NCI-H2107 (cell line): ENCODE data around the gene SELENOF.
"Not testable (repeated sequence)": the region's sequence is repeated elsewhere in the genome, so short reads cannot be mapped to it uniquely, and the experiment has no call there.

Experiments
- DNase-seq: peaks from one replicate; lab custom pipeline; 2025; lab: John Stamatoyannopoulos, UW

Gene SELENOF

DNA sequence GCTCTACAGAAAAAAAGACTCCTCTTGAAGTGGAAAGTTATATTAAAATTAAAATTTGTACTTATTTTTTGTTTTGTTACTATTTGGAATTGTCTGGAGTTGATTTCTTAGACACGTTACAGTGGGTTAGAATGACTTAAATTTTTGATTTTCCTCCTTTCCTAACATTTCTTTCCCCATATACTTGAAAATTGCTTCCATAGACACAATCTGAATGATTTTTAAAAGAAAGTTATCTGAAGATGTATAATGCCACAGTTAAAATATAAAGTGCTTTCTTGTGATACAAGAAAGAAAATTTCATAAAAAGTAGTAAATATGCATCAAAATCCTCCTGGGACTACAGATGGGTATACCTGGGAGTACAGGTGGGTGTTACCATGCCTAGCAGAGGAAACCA, 2.8 kb upstream of the SELENOF start:
- DNase-seq: no peak

DNA sequence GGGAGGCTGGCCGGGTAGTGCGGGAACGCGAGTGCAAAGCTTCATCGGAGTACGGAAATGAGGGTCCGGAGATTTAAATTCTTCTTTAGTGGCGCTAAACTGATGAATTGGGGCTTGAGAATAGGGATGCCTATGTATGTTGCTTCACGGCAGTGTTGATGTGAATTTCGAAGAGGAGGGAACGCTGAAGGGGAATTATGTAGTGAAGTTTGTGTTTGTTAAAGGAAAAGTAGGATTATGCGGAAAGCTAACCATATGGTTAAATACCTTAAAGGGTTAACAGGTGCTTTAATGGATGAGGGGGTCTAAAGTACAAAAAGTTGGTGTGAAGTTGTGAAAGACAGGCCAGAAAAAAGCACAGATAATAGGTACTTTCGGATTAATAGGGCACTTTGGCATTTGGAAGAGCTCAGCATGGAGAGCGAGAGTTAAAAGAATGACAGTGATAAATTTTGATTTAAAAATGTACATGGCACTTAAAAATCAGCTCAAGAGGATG, 1.9 kb upstream of the SELENOF start:
- DNase-seq: no peak

DNA sequence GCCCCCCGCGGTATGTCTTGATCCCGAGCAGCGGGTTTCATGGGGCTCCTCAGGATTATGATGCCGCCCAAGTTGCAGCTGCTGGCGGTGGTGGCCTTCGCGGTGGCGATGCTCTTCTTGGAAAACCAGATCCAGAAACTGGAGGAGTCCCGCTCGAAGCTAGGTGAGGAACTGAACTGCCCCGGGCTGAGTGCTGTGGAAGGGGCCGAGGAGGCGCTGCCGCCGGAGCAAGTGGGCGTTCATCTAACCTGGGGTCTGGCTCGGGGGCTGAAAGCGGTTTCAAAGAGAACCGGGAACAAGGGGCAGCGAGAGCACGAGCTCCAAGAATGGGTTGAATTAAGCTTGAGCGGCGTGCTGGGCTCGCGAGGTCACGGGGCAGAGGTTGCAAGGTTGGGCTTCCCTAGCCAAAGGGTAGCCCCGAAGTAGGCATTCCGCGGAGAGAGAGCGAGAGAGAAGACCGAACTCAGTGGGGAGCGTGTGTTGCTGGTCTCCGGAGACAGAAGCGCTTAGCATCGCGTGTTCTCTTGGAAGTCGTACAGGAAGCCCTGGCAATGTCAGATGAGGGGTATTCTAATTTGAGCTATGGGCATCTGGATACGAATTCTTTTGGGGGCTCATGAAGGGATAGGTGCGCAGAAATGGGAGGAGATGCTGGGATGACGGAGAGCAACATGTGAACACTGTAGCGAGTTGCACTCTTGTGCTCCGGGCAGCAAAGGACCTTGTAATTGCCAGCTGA, 1.2 kb upstream of the SELENOF start:
- no peak for DNase-seq

DNA sequence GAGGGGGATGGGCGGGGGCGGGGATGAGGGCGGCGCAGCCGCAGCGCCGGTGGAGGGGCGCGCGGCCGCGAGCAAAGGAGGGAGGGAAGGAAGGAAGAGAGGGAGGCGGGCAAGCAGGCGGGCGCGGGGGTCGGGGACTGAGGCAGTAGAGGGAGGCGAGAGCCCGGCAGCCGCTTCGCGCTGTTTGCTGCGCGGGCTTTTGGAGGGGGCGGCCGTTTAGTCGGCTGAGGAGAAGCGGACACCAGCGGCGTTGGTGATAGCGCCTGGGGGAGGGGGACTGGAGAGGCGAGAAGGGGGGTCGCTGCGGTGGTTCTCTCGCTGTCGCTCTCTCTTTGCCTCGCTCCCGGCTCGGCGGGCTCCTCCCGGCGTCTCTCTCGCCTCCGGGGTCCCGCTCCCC, 673 bp upstream of the SELENOF start, which contains the start of gene HS2ST1:
Gene HS2ST1 (plus strand): TSS at position 35 of the 397 bp plus-strand sequence.
- no peak for DNase-seq

DNA sequence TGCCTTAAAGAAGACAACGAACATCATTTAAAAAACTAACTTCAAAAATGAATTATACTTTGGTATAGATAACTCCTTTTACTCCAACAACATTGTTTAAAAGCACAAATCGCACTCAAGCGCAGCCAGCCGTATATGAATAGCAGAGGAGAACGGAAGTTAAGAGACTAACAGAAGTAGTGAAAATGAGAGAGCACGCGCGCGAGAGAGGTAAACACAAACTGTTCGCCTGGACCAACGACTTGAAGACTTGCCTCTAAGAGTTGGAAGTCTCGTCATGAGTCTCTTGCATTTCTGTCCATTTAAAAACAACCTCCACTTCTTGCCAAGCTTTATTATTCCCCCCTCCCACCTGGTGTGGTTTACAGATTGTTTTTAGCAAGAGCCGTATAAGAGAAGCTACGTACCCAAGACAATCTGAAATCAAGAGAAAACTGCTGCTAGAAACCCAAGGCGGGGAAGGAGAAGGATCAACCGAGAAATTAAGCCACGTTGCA, 479 bp downstream of the SELENOF start:
- no peak for DNase-seq

DNA sequence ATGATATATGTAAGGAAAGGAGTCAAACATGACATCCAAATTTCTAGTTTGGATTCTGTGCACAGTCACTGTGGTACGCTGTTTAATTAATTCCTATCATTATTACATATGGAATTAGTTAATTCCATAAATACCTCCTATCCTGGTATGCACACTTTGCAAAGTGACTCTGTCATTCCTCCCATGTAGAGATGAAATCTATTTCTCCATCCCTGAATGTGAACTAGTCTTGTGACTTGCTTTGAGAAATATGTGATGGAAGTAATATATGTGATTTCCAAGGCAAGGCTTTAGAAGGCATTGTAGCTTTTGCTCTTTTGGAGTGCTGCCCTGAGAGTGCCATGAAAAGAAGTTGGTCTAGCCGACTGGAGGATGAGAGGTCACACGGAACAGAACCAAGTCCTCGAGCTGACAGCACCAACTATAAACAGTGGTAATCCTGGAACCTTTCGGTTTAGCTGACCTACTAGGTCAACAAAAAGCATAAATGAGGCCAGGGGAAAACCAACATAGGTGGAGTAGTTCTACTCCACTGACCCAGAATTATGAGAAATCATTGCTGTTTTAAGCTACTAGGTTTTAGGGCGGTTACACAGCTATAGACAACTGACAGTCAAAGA, 1.5 kb downstream of the SELENOF start:
- DNase-seq: no peak

DNA sequence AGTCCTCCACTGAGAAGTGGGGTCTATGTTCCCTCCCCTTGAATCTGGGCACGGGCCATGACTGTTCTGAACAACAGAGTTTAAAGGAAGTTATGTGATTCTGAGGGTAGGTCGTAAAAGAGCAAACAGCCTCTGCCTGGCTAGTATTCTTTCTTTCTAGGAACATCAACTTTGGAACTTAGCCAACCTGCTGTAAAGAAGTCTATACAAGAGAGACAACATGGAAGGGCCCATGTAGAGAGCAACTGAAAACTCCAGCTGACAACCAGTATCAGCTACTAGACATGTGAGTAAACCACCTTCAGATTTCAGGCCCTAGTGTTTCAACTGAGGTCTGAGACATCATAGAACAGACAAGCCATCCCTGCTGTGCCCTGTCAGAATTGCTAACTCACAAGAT, 7.5 kb downstream of the SELENOF start:
- DNase-seq: no peak

DNA sequence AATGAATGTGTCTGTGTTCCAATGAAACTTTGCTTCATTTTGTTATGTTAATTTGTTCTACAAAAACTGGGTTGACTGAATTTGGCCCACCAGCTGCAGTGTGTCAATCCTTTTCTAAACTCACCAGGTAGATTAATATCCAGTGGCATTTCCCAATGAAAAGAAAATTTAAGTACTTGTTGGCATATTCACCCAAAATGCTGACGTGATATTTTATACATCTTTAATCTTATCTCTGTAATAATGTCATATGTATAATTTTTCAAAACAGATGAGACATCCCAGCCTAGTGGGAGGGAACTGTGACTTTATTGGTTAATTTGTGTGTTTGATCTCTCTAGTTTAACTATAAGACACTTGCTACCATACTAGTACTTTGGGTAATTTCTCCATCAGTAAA, 8.1 kb downstream of the SELENOF start:
- no peak for DNase-seq

DNA sequence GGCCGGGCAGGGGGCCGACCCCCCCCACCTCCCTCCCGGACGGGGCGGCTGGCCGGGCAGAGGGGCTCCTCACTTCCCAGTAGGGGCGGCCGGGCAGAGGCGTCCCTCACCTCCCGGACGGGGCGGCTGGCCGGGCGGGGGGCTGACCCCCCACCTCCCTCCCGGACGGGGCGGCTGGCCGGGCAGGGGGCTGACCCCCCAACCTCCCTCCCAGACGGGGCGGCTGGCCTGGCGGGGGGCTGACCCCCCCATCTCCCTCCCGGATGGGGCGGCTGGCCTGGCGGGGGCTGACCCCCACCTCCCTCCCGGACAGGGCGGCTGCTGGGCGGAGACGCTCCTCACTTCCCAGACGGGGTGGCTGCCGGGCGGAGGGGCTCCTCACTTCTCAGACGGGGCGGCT, 14.5 kb downstream of the SELENOF start:
- DNase-seq: not testable (repeated sequence)

DNA sequence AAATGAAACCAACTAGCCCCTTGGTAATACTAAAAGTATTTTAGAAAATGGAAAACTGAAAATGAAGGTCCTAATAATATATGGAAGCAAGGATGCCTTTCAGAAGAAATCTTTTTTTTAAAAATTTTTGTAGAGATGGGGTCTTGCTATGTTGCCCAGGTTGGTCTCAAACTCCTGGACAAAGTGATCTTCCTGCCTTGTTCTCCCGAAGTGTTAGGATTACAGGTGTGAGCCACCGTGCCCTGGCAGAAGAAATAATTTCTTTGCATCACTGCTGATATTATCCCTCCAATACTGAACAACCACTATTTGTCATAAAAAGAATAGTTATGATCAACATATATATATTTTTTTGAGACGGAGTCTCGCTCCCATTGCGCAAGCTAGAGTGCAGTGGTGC, 25.6 kb downstream of the SELENOF start:
- no peak for DNase-seq

DNA sequence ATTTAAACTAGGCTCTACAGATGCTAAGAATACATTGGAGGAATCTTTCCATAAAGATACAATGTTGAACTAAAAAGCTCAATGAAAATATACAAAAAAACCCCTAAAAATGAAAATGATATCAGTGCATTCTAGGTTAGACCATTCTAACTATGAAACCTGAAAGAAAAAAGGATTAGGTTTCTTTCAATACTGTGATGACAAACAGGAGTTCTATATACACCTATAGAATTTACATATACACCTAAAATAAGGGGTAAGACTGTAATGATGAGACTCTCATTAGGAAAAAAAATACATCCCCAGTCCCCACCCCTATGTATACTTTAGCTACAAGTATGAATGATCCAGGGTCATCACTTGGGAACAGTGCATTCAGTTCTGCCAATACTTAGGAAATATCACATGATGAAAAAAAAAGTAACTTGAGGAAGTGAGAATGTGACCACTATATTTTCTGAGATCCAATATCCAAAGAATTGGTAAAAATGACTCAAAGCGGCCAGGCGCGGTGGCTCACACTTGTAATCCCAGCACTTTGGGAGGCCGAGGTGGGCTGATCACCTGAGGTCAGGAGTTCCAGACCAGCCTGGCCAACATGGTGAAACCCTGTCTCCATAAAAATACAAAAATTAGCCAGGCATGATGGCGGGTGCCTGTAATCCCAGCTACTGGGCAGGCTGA, 26.3 kb downstream of the SELENOF start:
- DNase-seq: no peak

DNA sequence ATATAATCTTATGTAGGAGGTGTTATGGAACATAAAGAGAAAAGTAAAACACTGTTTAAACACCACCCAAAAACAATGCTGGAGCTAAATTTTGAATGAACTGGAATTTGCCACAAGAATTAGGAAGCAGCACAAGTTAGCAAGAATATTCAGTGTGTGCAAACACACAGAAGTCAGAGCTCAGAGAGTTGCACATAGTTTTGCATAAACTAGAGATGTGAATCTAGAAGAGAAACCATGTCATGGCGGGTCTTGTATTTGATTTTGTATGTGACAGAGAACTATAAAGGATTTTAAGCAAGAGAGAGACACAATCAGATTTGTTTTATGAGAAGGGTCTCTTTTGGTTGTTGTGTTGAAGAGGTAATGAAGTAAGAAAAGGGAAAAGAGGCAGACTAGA, 38.2 kb downstream of the SELENOF start:
- no peak for DNase-seq

DNA sequence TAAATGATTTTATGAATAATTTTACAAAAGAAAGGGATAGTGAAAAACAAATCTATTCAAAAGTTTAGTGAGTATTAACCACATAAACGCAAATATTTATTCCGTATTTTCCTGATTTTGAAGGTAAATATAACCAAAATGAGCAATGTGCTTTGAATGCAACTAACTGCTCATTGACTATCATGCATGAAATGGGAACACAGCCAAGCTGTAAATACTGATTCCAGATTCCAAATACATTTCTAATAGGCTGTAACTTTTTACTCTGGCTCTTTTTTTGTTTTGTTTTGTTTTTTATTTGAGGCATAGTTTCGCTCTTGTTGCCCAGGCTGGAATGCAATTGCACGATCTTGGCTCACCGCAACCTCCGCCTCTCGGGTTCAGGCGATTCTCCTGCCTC, 41.8 kb downstream of the SELENOF start:
- no peak for DNase-seq

DNA sequence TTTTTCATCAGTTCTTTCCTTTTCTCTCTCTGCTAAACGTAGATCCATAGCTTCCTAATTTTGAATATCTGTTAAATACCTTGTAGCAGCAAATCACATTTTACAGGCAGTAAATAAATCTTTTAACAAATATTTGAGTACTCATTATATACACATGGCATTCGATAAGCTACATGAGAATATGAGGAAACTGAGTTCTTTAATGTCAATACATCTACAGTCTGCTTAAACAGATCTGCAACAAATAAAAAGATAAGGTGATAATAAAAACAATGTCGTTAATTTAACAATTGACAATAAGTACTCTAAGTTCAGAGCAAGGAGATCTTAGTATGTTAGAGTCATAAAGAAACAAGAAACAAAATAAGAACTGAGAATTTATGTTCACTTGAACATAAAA, 42.9 kb downstream of the SELENOF start:
- no peak for DNase-seq

DNA sequence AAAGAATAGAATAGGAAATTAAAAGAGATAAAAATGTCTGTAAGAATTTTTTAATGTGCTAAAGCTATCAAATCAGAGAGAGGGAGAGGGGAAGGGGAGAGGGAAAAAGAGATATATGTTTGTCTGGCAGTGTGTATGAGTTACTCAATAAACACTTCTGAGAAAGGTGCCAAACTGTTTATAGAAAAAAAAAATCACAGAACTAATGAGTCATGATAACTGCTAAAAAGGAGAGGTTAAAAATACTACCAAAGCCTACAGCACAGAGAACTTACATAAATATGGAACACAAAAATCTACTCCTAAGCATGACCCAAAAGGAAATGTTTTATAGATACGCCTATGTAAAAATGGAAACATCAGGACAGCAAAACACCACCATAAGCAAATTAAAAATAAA, 45.4 kb downstream of the SELENOF start:
- DNase-seq: no peak

DNA sequence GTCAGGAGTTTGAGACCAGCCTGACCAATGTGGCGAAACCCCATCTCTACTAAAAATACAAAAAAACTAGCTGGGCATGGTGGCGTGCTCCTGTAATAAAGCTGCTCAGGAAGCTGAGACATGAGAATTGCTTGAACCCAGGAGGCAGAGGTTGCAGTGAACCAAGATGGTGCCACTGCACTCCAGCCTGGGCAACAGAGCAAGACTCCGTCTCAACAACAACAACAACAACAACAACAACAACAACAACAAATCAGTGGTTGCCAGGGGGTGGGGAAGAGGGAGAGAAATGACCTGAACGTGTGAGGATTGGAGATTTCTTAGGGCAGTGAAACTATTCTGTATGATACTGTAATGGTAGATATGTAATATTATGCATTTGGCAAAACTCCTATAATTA, 46.6 kb downstream of the SELENOF start:
- not testable (repeated sequence) for DNase-seq

DNA sequence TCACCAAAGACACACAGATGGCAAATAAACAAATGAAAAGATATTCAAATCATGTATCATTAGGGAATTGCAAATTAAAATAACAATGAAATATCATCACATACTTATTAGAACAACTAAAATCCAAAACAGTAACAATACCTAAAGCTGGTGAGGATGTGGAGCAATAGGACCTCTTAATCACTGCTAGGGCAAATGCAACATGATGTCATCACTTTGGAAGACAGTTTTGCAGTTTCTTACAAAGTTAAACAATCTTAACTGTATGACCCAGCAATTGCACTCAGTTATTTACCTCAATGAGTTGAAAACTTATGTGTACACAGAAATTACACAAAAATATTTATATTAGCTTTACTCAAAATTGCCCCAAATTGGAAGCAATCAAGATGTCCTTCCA, 47.3 kb downstream of the SELENOF start:
- no peak for DNase-seq

DNA sequence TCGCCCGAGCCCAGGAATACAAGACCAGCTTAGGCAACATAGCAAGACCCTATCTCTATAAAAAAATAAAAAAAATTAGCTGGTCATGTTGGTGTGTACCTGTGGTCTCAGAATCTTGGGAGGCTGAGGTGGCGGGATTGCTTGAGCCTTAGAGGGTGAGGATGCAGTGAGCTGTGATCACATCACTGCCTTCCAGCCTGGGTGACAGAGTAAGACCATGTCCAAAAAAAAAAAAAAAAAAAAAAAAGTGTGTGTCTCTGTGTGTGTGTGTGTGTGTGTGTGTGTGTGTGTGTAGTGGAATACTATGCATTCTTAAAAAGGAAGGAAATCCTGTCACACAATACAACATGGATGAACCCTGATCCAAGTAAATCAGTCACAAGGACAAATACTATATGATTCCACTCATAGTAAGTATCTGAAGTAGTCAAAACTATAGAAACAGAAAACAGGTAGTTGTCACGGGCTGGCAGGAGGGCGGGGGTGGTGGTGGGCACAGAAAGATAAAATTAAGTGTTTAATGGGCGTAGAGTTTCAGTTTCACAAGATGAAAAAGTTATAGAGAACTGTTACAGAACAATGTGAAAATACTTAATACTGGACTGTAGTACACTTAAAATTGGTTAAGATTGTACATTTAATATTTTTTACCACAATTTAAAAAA, 47.8 kb downstream of the SELENOF start:
- no peak for DNase-seq

DNA sequence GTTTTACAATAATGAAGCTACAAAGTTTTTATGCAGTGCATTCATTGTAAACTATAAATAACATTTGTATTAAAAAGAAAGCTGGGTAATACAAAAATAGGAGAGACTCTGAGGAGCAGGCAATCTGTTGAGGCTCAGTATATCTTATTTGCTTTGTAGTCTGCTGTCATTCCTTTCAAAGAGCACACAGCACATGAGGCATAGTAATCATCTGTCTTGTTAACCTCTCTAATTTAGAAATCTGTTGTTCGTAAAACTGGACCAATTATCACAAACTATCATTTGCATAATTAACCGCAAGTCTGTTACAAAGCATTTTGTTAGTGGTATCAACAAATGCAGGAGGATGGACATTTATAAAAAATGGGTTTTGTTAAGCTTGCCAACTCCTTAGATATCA, 51.0 kb downstream of the SELENOF start:
- no peak for DNase-seq

DNA sequence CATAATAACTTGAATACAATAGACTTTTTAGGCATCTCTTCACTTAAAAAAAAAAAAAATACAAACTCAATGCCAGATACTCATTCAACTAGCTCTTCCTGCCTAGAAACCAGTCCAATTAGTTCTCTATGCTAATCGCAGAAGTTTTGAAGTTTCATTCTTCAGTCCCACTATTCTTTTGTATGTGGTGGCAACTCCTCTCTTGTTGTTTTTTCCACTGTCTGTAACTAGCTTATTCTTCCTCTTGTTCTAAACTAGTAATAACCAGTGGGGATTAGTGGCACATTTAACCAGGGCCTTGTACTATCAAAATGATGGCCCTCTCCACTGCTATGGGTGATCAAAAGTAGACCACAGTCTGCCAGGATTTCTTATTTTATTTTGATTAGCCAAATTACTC, 52.5 kb downstream of the SELENOF start:
- no peak for DNase-seq

DNA sequence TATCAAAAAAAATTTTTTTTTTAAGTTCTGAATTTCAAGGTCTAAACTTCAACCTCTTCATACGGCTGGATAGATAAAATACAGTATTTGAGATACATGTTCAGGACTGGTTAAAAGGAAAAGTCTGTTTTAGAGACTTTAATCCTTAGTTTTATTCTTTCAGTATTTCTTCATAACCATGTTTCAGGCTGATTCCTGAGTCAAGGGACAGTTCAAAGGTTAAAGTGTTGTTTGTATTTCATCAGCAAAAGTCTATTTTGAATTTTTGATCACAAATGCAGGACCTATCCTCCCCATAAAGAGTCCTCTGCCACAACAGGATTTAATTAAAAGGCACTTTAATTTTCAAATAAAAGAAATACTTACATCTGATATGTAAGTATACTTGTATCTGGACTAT, 53.5 kb downstream of the SELENOF start:
- no peak for DNase-seq

DNA sequence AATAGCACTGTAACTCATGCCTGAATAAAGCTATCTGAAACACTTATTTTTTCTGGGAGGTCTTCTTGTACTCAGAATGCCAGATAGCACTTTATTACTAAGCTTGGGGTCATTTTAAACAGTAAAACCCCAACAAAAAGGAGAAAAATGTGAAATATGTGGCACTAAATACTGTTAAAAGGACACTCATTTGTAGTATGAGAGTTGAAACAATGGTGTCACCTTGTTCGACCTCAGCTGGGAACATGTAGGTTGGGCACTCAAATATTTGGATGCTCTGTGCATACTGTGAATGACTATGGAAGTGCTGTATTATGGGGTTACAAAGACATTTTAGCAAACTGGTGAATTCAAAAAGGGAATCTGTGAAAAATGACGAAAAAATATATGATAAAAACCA, 53.9 kb downstream of the SELENOF start:
- DNase-seq: no peak
